Thyroid gland (tissue), 4 donors: Measurements from ENCODE around the gene IQCC.

ENCODE experiments used
- POLR2A ChIP-seq, 2 donors: fragments of 450-650 bp; IDR thresholded peaks; one replicate each; pipeline ENCODE4 v1.6.1; 2017; ENCODE audit warnings: antibody characterized with exemption in 2 of 2, mild to moderate bottlenecking in 2 of 2, moderate library complexity in 1 of 2
- TF ChIP-seq, protein P1 (sequence below), 6 experiments: fragments of 200-600 bp in 3 of 6; fragments of 450-650 bp in 3 of 6; sonication (generic) in 3 of 6; IDR thresholded peaks; one replicate each; pipeline ENCODE4 v1.5.1; 2016 to 2019; ENCODE audit warnings: antibody characterized with exemption in 6 of 6, mild to moderate bottlenecking in 2 of 6, inconsistent platforms in 1 of 6, moderate library complexity in 1 of 6

DNA sequence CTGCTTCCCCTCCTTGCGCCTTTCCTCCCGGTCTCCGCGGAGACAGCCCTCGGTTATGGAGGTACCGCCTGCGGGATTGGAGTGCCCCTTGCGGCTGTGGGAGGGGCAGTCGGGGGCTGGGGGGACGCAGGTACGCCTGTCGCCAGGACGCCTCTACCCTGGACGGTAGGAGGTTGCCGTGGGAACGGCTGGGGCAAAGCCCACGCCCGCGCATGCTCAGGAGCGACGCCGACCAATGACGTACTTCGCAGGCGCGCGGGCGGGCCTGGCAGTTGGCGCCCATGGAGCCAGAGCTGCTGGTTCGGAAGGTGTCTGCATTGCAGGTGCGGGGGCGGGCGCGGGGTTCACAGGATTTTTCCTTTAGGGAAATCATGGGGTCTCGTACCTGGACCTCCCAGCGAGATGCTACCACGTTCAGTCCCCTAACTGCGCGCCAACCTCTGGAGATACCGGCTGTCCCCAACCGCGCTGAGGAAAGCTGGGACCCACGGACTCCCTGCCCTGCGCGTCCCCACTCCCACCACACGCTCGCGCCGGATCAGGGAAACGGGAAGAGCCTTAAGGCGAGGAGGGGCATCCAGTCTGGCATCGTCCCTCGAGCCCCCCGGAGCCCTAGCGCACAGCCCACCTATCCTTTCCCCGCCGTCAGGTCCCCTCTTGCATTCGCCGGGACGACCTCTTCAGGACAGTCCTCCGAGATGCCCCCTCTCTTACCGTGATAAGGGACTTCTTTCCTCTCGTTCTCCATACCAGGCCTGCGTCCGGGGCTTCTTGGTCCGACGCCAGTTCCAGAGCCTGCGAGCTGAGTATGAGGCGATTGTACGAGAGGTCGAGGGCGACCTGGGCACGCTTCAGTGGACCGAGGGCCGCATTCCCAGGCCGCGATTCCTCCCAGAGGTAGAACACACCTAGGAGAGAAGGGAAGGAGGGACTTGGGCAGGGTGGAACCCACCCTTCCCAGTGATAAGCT is at the start of gene IQCC:
- TF ChIP-seq, protein P1, sequence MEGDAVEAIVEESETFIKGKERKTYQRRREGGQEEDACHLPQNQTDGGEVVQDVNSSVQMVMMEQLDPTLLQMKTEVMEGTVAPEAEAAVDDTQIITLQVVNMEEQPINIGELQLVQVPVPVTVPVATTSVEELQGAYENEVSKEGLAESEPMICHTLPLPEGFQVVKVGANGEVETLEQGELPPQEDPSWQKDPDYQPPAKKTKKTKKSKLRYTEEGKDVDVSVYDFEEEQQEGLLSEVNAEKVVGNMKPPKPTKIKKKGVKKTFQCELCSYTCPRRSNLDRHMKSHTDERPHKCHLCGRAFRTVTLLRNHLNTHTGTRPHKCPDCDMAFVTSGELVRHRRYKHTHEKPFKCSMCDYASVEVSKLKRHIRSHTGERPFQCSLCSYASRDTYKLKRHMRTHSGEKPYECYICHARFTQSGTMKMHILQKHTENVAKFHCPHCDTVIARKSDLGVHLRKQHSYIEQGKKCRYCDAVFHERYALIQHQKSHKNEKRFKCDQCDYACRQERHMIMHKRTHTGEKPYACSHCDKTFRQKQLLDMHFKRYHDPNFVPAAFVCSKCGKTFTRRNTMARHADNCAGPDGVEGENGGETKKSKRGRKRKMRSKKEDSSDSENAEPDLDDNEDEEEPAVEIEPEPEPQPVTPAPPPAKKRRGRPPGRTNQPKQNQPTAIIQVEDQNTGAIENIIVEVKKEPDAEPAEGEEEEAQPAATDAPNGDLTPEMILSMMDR (IDR thresholded peaks at IDR 0.05) = peak in 1 of 6 experiments; percentile 2
- TF ChIP-seq POLR2A (IDR thresholded peaks at IDR 0.05) = peak; percentile 18 to 86
